Measurements from ENCODE around the gene FAM229A.

Gene FAM229A

DNA sequence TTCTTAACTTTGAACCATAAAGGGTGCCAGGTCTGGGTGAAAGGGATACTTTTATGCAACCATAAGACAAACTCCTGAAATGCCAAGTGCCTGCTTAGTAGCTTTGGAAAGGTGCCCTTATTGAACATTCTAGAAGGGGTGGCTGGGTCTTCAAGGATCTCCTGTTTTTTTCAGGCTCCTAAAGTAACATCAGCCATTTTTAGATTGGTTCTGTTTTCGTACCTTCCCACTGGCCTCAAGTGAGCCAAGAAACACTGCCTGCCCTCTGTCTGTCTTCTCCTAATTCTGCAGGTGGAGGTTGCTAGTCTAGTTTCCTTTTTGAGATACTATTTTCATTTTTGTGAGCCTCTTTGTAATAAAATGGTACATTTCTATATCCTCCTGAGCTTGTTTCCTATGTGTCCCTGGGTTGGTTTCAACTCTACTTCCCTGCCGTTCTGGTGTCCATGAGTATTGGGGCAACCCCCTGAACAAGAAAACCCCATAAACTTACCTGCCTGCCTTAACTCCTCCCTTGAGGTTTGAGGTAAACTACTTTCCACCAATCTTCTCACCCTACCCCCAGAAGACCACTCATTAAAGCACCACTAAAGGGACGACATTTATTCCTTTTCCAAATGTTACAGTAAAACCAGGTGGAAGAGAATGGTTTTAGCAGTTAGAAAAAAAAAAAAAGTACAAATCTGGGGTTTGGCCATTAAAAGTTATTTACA, 28.9 kb downstream of the FAM229A start:
- Histone ChIP-seq H3K9me3 (ENCODE audit: control insufficient read depth, insufficient read depth, low read length) (no peaks in the 10 kb centered on the region), H3K36me3 (ENCODE audit: control insufficient read depth, insufficient read depth, low read length) (peaks cover 41% of the 10 kb centered on the region), H3K9ac (ENCODE audit: low read depth, low read length) (no peak overlapping the region), H3K27me3 (ENCODE audit: control insufficient read depth, insufficient read depth, low read length) (peaks cover 4% of the 10 kb centered on the region), H3K4me1 (ENCODE audit: control insufficient read depth, insufficient read depth, low read length) (peaks cover 11% of the 10 kb centered on the region), H3K4me3 (ENCODE audit: low read depth, low read length) (no peak overlapping the region)

DNA sequence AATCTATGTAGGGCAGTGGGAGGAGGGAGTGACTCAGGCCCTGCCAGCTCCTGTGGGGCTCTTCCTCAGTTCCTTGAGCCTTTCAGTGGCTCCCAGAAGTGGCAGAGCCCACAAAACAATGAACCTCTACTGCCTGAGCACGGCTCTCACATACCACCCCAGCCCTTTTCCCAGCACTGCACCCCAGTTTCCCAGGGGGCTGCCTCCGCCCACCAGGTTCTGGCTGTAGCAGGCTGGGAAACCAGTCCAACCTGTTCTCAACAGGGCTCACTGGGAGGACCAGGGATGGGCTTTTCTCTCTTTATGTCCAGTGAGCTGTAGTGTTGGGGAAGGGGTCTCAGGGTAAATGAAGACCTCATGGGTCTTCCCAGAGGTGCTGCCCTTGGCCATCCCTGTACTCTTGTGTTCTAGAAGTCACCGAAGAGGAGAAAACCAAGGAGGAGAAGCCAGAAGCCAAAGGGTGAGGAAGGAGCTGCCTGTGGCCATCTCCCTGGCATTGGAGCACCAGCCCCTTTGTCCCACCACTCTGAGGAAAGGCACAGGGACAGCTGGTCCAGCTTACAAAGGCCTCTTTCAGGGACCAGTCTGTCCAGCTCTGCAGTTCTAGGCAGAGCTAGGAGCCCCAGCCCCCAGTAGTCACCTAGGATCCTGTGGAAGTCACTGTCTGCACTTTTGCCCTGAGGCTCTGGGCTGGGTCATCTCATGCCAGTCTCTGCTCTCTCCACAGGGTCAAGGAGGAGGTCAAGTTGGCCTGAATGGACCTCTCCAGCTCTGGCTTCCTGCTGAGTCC, 29.8 kb downstream of the FAM229A start:
- peaks cover 7% of the 10 kb centered on the region for H3K4me1 ChIP-seq (ENCODE audit: control insufficient read depth, insufficient read depth, low read length)
- peaks cover 4% of the 10 kb centered on the region for H3K27me3 ChIP-seq (ENCODE audit: control insufficient read depth, insufficient read depth, low read length)
- no peak overlapping the region for H3K4me3 ChIP-seq (ENCODE audit: low read depth, low read length)
- H3K36me3 ChIP-seq (ENCODE audit: control insufficient read depth, insufficient read depth, low read length): peaks cover 46% of the 10 kb centered on the region
- no peaks in the 10 kb centered on the region for H3K9me3 ChIP-seq (ENCODE audit: control insufficient read depth, insufficient read depth, low read length)
- no peak overlapping the region for H3K9ac ChIP-seq (ENCODE audit: low read depth, low read length)

DNA sequence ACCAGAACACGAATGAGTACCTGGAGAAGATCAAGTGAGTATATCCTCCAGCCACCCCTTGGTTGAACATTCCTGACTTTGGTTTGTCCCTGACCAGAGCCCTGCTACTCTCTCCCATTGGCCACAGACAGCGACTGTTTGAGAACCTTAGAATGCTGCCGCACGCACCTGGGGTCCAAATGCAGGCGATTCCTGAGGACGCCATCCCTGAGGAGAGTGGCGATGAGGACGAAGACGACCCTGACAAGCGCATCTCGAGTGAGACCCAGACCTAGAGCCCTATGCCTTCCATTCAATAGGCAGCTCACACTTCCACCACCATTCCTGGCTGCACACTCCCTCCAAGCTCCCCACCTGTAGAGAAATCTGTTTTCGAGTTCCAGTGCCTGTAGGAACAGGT, 30.7 kb downstream of the FAM229A start:
- H3K4me1 ChIP-seq (ENCODE audit: control insufficient read depth, insufficient read depth, low read length): peaks cover 2% of the 10 kb centered on the region
- no peak overlapping the region for H3K9ac ChIP-seq (ENCODE audit: low read depth, low read length)
- H3K9me3 ChIP-seq (ENCODE audit: control insufficient read depth, insufficient read depth, low read length): no peaks in the 10 kb centered on the region
- no peak overlapping the region for H3K4me3 ChIP-seq (ENCODE audit: low read depth, low read length)
- H3K36me3 ChIP-seq (ENCODE audit: control insufficient read depth, insufficient read depth, low read length): peaks cover 53% of the 10 kb centered on the region
- H3K27me3 ChIP-seq (ENCODE audit: control insufficient read depth, insufficient read depth, low read length): no peaks in the 10 kb centered on the region

DNA sequence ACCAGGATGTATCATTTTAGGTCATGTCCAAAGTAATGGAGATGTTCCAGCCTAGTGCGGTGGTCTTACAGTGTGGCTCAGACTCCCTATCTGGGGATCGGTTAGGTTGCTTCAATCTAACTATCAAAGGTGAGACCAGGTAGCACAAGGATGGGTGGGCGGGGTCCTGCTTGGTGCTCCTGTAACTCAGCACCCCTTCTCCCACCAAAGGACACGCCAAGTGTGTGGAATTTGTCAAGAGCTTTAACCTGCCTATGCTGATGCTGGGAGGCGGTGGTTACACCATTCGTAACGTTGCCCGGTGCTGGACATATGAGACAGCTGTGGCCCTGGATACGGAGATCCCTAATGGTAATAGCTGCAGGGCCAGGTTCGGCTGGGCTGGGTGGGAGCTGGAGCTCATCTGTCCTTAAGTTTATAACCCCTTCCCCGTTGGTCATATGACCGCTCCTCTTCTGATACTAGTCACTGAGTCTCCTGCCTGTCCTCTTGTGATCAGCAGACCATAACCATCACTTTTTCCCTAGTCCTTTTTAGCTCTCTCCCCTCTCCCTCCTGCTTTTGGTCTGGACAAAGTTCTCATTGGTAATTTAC, 31.6 kb downstream of the FAM229A start:
- H3K27me3 ChIP-seq (ENCODE audit: control insufficient read depth, insufficient read depth, low read length): no peaks in the 10 kb centered on the region
- H3K36me3 ChIP-seq (ENCODE audit: control insufficient read depth, insufficient read depth, low read length): peaks cover 59% of the 10 kb centered on the region
- peaks cover 2% of the 10 kb centered on the region for H3K4me1 ChIP-seq (ENCODE audit: control insufficient read depth, insufficient read depth, low read length)
- H3K9ac ChIP-seq (ENCODE audit: low read depth, low read length): no peak overlapping the region
- no peak overlapping the region for H3K4me3 ChIP-seq (ENCODE audit: low read depth, low read length)
- no peaks in the 10 kb centered on the region for H3K9me3 ChIP-seq (ENCODE audit: control insufficient read depth, insufficient read depth, low read length)

DNA sequence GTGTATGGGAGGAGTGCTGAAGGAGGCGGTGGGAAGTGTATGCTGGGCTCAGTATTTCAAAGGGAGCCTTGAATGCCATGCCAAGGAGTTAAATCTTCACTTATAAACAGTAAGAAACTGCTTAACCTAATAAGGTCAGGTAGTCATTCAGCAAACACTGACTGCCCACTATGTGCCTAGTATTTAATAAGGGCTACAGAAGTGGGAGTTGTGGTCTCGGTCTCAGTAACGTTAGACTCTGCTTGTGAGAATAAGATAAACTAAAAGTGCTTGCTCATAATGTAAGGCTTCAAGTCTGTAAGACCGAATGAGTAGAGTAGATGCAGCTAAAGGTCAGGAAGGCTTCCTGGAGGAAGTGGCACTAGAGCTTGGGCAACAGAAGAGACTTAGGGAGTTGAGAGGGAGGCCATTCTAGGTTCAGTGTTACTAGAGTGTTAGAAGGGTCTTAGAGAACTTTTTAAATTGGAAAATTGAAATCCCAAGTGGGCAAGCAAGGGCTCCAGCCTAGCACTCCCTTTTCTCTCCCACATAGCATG, 32.3 kb downstream of the FAM229A start:
- Histone ChIP-seq H3K36me3 (ENCODE audit: control insufficient read depth, insufficient read depth, low read length) (peaks cover 59% of the 10 kb centered on the region), H3K4me3 (ENCODE audit: low read depth, low read length) (no peak overlapping the region), H3K4me1 (ENCODE audit: control insufficient read depth, insufficient read depth, low read length) (peaks cover 2% of the 10 kb centered on the region), H3K27me3 (ENCODE audit: control insufficient read depth, insufficient read depth, low read length) (no peaks in the 10 kb centered on the region), H3K9ac (ENCODE audit: low read depth, low read length) (no peak overlapping the region), H3K9me3 (ENCODE audit: control insufficient read depth, insufficient read depth, low read length) (no peaks in the 10 kb centered on the region)

DNA sequence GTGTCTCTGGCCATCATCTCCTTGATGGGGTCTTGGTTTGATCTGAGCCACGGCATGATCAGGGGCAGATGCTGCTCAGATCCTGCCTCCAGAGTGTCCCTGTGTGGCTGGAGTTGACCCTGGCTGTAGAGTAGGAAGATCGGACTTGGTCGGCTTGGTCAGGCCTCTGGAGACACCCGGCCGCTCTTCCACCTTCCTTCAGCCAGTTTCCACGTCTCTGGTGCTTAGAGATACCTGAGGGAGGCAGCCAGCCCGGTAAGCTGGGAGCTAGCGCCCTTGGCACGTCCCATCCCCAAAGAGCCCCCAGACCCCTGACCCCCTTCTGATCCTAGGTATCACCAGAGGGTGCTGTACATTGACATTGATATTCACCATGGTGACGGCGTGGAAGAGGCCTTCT, 35.1 kb downstream of the FAM229A start:
- Histone ChIP-seq H3K36me3 (ENCODE audit: control insufficient read depth, insufficient read depth, low read length) (peaks cover 43% of the 10 kb centered on the region), H3K4me3 (ENCODE audit: low read depth, low read length) (no peak overlapping the region), H3K9me3 (ENCODE audit: control insufficient read depth, insufficient read depth, low read length) (no peaks in the 10 kb centered on the region), H3K27me3 (ENCODE audit: control insufficient read depth, insufficient read depth, low read length) (no peaks in the 10 kb centered on the region), H3K4me1 (ENCODE audit: control insufficient read depth, insufficient read depth, low read length) (no peaks in the 10 kb centered on the region), H3K9ac (ENCODE audit: low read depth, low read length) (no peak overlapping the region)

DNA sequence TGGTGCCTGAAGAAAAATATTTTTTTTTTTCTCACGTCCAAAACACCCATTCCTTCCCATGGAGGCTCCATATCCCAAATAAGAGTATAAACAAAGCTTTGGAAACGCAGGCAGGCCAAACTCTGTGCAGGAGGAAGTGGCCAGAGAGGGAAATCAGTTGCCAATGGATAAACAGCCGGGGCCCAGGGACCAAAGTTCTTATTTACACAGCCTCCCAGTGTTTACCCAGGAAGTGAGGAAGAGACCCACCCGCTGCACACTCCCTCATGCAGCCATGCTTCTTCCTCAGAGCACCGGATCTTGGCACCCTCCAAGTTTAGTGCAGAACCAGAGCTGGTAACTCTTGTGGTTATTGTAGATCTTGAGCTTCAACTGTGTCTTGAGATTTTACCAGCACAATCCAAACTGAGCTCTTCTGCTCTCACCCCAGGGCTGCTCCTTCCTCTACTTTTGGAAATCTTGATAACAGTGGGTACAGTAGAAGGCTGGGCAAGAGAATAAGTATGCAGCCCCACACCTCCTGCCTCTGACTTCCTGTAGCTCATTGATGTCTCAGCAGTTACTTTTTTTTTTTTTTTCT, 40.5 kb downstream of the FAM229A start:
- no peaks in the 10 kb centered on the region for H3K9me3 ChIP-seq (ENCODE audit: control insufficient read depth, insufficient read depth, low read length)
- H3K36me3 ChIP-seq (ENCODE audit: control insufficient read depth, insufficient read depth, low read length): peaks cover 16% of the 10 kb centered on the region
- H3K27me3 ChIP-seq (ENCODE audit: control insufficient read depth, insufficient read depth, low read length): no peaks in the 10 kb centered on the region
- no peak overlapping the region for H3K9ac ChIP-seq (ENCODE audit: low read depth, low read length)
- H3K4me3 ChIP-seq (ENCODE audit: low read depth, low read length): no peak overlapping the region
- no peaks in the 10 kb centered on the region for H3K4me1 ChIP-seq (ENCODE audit: control insufficient read depth, insufficient read depth, low read length)

DNA sequence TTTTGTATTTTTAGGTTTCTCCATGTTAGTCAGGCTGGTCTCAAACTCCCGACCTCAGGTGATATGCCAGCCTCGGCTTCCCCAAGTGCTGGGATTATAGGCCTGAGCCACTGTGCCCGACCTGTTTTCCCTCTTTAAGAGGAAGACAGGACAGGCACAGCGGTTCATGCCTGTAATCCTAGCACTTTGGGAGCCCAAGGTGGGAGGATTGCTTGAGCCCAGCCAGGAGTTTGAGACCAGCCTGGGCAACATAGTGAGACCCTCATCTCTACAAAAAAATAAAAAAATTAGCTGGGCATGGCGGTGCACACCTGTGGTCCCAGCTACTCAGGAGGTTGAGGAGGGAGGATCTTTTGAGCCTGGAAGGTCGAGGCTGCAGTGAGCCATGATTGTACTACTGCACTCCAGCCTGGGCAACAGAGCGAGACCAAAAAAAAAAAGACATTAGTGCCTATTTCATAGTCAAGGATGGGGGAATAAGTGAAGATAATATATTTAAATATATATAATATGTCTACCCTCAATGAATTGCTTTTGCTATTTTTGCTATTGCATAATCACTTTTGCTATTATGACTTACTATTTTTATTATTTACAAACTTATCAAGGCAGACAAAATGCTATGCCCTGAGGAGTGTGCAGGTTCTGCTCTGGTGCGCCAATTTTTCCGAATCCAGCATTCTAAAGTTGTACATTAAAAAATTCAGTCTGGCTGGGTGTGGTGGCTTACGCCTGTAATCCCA, 44.0 kb downstream of the FAM229A start:
- H3K4me1 ChIP-seq (ENCODE audit: control insufficient read depth, insufficient read depth, low read length): no peaks in the 10 kb centered on the region
- H3K9ac ChIP-seq (ENCODE audit: low read depth, low read length): no peak overlapping the region
- H3K36me3 ChIP-seq (ENCODE audit: control insufficient read depth, insufficient read depth, low read length): peaks cover 12% of the 10 kb centered on the region
- H3K27me3 ChIP-seq (ENCODE audit: control insufficient read depth, insufficient read depth, low read length): no peaks in the 10 kb centered on the region
- no peaks in the 10 kb centered on the region for H3K9me3 ChIP-seq (ENCODE audit: control insufficient read depth, insufficient read depth, low read length)
- no peak overlapping the region for H3K4me3 ChIP-seq (ENCODE audit: low read depth, low read length)

DNA sequence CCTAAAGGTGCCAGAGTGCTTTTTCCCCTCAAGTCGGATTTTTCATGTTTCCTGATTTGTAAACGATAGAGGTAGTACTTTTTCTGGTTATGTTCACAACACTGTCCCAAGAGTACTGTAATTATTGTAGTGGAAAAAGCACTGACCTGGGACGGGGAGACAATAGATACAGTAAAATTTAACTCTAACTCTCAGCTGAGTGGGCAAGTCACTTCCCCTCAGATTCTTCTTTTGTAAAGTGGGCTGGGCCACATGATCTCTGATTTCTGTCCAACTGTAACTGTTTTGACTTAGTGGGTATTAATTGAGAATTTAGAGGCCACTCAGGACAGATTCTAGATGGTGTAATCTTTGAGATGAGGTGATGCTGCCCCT, 45.4 kb downstream of the FAM229A start:
- H3K9ac ChIP-seq (ENCODE audit: low read depth, low read length): no peak overlapping the region
- H3K4me1 ChIP-seq (ENCODE audit: control insufficient read depth, insufficient read depth, low read length): no peaks in the 10 kb centered on the region
- H3K36me3 ChIP-seq (ENCODE audit: control insufficient read depth, insufficient read depth, low read length): peaks cover 12% of the 10 kb centered on the region

DNA sequence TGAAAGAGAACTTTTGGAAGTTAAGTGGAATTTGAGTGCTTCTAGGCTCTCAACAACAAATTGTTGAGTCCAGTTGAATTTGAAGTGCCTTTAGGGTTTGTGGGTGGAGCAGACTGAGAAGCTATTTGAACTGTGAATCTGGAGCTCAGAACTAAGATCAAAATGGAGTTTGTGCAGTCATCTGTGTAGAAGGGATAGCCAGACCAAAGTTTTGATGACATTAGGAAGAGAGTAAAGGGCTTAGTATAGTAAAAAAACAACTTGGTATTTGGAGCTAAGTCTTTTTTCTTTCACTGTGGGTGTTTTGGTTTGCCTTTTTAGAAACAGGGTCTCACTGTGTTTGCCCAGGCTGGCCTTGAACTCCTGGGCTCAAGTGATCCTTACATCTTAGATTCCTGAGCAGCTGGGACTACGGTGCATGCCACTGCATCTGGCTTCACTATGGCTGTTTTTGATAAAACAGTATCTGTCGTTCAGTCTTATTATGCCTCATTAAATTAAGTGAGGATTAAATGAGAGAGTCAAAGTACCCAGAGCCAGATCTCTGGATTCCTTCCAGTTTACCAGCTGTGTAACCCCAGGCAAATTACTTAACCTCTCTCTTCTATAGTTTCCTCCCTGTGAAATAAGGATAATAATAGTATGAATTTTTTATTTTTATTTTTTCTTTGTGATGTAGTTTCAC, 50.4 kb downstream of the FAM229A start:
- H3K4me1 ChIP-seq (ENCODE audit: control insufficient read depth, insufficient read depth, low read length): no peaks in the 10 kb centered on the region
- H3K9ac ChIP-seq (ENCODE audit: low read depth, low read length): no peak overlapping the region
- H3K27me3 ChIP-seq (ENCODE audit: control insufficient read depth, insufficient read depth, low read length): no peaks in the 10 kb centered on the region
- no peak overlapping the region for H3K4me3 ChIP-seq (ENCODE audit: low read depth, low read length)
- H3K36me3 ChIP-seq (ENCODE audit: control insufficient read depth, insufficient read depth, low read length): peaks cover 3% of the 10 kb centered on the region
- no peaks in the 10 kb centered on the region for H3K9me3 ChIP-seq (ENCODE audit: control insufficient read depth, insufficient read depth, low read length)

More for the DNA sequence above, 45.4 kb downstream of the FAM229A start:
- no peak overlapping the region for H3K4me3 ChIP-seq (ENCODE audit: low read depth, low read length)
- no peaks in the 10 kb centered on the region for H3K27me3 ChIP-seq (ENCODE audit: control insufficient read depth, insufficient read depth, low read length)
- H3K9me3 ChIP-seq (ENCODE audit: control insufficient read depth, insufficient read depth, low read length): no peaks in the 10 kb centered on the region
